NT2/D1 (cell line): ENCODE data around the gene IFNE.

Experiments used
- DNase-seq: peaks from one replicate; pipeline ENCODE4 v3.0.0-alpha.2; 2011; ENCODE audit warnings: low read depth, low spot score
- H3K27me3 ChIP-seq: 2 replicates; pipeline ENCODE4 v1.6.0; 2011; ENCODE audit warnings: mild to moderate bottlenecking; ENCODE audit not compliant: insufficient read length, insufficient read depth
- H3K36me3 ChIP-seq: 2 replicates; pipeline ENCODE4 v1.6.1; 2011; ENCODE audit warnings: mild to moderate bottlenecking, low read length, mixed read lengths; ENCODE audit not compliant: insufficient read depth, insufficient read length
- H3K4me1 ChIP-seq: 2 replicates; pipeline ENCODE4 v1.5.1; 2011; ENCODE audit not compliant: insufficient read depth, insufficient read length
- H3K4me3 ChIP-seq: 2 replicates; pipeline ENCODE4 v1.5.1; 2011; ENCODE audit warnings: low read depth; ENCODE audit not compliant: insufficient read length
- H3K9ac ChIP-seq: 2 replicates; pipeline ENCODE4 v1.6.0; 2011; ENCODE audit warnings: low read depth; ENCODE audit not compliant: insufficient read length
- H3K9me3 ChIP-seq: 2 replicates; pipeline ENCODE4 v1.5.1; 2011; ENCODE audit warnings: mild to moderate bottlenecking, low read length; ENCODE audit not compliant: insufficient read depth
- SUZ12 ChIP-seq: IDR thresholded peaks from 2 replicates; pipeline ENCODE4 v1.6.1; 2011; ENCODE audit not compliant: insufficient read length, insufficient read depth; ENCODE audit errors: extremely low read depth
- YY1 ChIP-seq: IDR thresholded peaks from 2 replicates; pipeline ENCODE4 v1.6.1; 2011; ENCODE audit not compliant: insufficient read length, insufficient read depth
- ZNF274 ChIP-seq: IDR thresholded peaks from 2 replicates; pipeline ENCODE4 v1.6.1; 2011; ENCODE audit warnings: mild to moderate bottlenecking, low read depth, low read length

The IFNE gene

GRCh38 chr9:21506626-21507482, 24.7 kb upstream of the IFNE start:
- Histone ChIP-seq H3K27me3 (no peaks in the 10 kb centered on the region), H3K4me3 (no peak overlapping the region), H3K36me3 (no peaks in the 10 kb centered on the region), H3K4me1 (no peaks in the 10 kb centered on the region), H3K9me3 (no peaks in the 10 kb centered on the region), H3K9ac (no peak overlapping the region)
- no peak for DNase-seq
- TF ChIP-seq SUZ12 = no peak
- no peak for TF ChIP-seq ZNF274
- TF ChIP-seq YY1 = no peak

GRCh38 chr9:21505425-21506179, 23.5 kb upstream of the IFNE start:
- H3K4me1 ChIP-seq = no peaks in the 10 kb centered on the region

GRCh38 chr9:21504894-21505293, 22.8 kb upstream of the IFNE start:
- Histone ChIP-seq H3K4me3 (no peak overlapping the region), H3K9ac (no peak overlapping the region), H3K4me1 (no peaks in the 10 kb centered on the region), H3K27me3 (no peaks in the 10 kb centered on the region), H3K9me3 (no peaks in the 10 kb centered on the region), H3K36me3 (no peaks in the 10 kb centered on the region)
- no peak for DNase-seq
- TF ChIP-seq YY1 = no peak
- TF ChIP-seq ZNF274 = no peak
- no peak for TF ChIP-seq SUZ12

More at GRCh38 chr9:21505425-21506179, 23.5 kb upstream of the IFNE start:
- Histone ChIP-seq H3K27me3 (no peaks in the 10 kb centered on the region), H3K9ac (no peak overlapping the region), H3K4me3 (no peak overlapping the region), H3K9me3 (no peaks in the 10 kb centered on the region), H3K36me3 (no peaks in the 10 kb centered on the region)
- no peak for DNase-seq
- TF ChIP-seq ZNF274 (no peak), YY1 (no peak), SUZ12 (no peak)

GRCh38 chr9:21504113-21504512, 22.0 kb upstream of the IFNE start:
- no peak overlapping the region for H3K4me3 ChIP-seq
- no peaks in the 10 kb centered on the region for H3K4me1 ChIP-seq
- no peak for DNase-seq
- TF ChIP-seq SUZ12 (no peak), ZNF274 (no peak), YY1 (no peak)
- H3K9me3 ChIP-seq = no peaks in the 10 kb centered on the region
- no peaks in the 10 kb centered on the region for H3K36me3 ChIP-seq
- no peaks in the 10 kb centered on the region for H3K27me3 ChIP-seq
- no peak overlapping the region for H3K9ac ChIP-seq

DNA sequence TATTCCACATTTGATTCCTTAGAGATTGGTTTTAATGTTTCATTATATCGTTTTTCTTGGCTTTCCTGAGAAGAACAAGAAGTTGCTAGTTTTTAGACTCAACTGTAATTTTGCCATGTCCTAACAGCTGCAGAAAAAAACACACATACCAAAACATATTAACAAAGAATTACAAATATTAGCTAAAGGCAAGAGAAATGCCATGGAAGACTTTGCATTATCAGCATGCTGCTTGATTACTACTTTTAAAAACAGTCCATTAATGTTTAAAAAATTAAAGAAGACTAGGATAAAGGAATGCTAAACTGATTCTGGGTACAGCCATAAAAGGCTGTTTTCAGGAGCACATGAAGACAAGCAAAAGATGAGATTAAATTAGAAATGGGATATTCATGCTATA, 20.5 kb upstream of the IFNE start:
- H3K27me3 ChIP-seq = no peaks in the 10 kb centered on the region
- no peak overlapping the region for H3K9ac ChIP-seq
- H3K4me1 ChIP-seq = no peaks in the 10 kb centered on the region
- no peaks in the 10 kb centered on the region for H3K9me3 ChIP-seq
- H3K4me3 ChIP-seq = no peak overlapping the region
- no peak for DNase-seq
- TF ChIP-seq ZNF274 (no peak), SUZ12 (no peak), YY1 (no peak)
- no peaks in the 10 kb centered on the region for H3K36me3 ChIP-seq

GRCh38 chr9:21499912-21500311, 17.8 kb upstream of the IFNE start:
- no peak for TF ChIP-seq YY1
- H3K36me3 ChIP-seq = no peaks in the 10 kb centered on the region

GRCh38 chr9:21491756-21492155, 9.6 kb upstream of the IFNE start:
- TF ChIP-seq YY1 (no peak), ZNF274 (no peak), SUZ12 (no peak)
- Histone ChIP-seq H3K27me3 (no peaks in the 10 kb centered on the region), H3K9ac (no peak overlapping the region)

More at GRCh38 chr9:21499912-21500311, 17.8 kb upstream of the IFNE start:
- no peaks in the 10 kb centered on the region for H3K4me1 ChIP-seq
- no peak overlapping the region for H3K4me3 ChIP-seq
- no peaks in the 10 kb centered on the region for H3K27me3 ChIP-seq
- no peaks in the 10 kb centered on the region for H3K9me3 ChIP-seq
- no peak for DNase-seq
- no peak overlapping the region for H3K9ac ChIP-seq

More at GRCh38 chr9:21491756-21492155, 9.6 kb upstream of the IFNE start:
- Histone ChIP-seq H3K4me3 (no peak overlapping the region), H3K9me3 (no peaks in the 10 kb centered on the region), H3K36me3 (no peaks in the 10 kb centered on the region), H3K4me1 (no peaks in the 10 kb centered on the region)
- DNase-seq = no peak
